HG03442 (cell line): ENCODE results near the gene TMEM151B.
"Not testable (repeated sequence)": the region's sequence is repeated elsewhere in the genome, so short reads cannot be mapped to it uniquely, and the experiment has no call there.

Experiments
- ATAC-seq: cut with Tn5 transposase; IDR thresholded peaks from one replicate; pipeline ENCODE4 v1.9.1; 2021; ENCODE audit warnings: mild to moderate bottlenecking, moderate library complexity; ENCODE audit not compliant: unreplicated experiment

The TMEM151B gene

DNA sequence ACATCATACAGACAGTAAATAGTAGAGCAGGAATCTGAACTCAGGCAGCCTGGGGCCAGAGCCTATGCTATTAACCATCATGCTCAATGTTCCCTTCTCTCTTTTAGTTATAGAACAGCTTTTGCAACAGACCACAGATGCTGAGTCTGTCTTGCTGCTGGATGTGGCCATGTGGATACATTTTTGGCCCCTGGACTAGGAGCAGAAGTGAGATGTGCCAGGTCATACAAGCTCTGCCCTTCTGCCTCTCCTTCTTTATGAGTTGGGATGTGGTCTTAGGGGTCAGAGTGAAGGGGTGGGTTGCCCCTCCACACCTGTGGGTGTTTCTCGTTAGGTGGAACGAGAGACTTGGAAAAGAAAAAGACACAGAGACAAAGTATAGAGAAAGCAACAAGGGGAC lies 57.5 kb downstream of the TMEM151B start:
- no peak for ATAC-seq

DNA sequence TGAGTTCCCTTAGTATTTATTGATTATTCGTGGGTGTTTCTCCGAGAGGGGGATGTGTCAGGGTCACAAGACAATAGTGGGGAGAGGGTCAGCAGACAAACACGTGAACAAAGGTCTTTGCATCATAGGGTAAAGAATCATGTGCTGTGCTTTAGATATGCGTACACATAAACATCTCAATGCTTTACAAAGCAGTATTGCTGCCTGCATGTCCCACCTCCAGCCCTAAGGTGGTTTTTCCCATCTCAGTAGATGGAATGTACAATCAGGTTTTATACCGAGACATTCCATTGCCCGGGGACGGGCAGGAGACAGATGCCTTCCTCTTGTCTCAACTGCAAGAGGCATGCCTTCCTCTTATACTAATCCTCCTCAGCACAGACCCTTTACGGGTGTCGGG lies 58.0 kb downstream of the TMEM151B start:
- not testable (repeated sequence) for ATAC-seq

- no peak for ATAC-seq
Measured at GRCh38 chr6:44329858-44330257, 59.6 kb downstream of the TMEM151B start.

DNA sequence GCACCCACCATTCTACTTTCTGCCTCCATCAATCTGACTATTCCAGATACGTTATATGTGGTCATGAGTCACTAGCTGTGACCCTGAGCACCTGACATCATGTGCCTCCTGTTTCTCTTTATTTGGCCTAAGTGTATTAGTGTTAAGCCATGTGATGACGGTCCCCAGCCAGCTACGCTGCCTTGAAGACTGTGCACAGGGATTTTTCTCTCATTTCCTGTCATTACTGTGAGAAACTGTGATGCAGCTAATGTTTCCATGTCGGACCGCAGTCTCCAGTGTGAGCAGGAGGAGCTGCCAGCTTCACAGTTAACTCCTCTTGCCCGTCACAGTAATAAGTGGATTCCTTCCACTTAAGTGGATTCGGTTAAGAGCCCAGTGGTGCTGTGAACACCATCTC lies 62.3 kb downstream of the TMEM151B start:
- ATAC-seq = no peak

DNA sequence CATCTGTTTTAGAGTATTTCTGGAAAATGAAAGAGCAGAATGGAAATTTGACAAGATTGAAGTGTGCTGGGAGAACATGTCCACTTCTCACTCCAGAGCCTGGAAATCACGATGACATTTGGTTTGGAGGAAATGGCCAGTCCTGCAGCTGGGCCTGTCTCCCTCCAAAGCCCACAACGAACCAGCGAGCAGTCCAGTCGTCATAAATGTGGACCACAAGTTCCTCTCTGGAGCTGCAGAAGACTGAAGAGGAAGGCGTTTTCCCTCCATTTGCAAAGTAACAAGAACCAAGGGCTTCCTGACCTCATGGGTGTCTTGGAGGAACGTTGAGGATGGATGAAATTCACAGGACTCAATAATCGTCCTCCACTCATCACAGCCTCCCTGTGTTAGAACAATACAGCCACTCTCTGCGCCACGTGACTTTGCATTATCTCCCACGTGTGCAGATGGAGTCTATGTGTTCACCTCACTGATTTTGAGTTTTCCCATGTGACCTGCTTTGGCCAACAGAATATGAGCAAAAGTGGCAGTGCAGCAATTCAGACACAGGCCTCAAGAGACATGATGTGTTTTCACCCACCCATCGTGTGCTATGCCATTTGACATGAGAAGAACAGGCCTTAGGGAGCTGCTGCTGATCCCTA lies 63.1 kb downstream of the TMEM151B start:
- no peak for ATAC-seq

DNA sequence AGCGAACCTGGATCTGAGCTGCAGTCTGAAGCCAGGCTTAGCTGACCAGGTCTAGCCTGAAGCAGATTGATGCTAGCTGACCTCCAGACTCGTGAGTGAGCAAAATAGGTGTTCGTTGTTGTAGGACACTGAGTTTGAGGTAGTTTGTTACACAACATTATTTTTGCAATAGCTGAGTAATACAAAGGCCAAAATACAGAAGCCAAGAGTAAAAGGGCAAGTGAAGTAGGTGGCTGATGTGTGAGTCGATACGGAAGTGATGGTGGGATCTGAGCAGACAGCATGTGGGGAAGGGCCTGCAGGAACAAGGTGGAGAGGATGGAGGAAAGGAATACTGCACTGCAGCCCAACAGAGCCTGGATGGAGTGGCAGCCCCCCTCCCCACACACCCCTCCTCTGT lies 63.7 kb downstream of the TMEM151B start:
- no peak for ATAC-seq

DNA sequence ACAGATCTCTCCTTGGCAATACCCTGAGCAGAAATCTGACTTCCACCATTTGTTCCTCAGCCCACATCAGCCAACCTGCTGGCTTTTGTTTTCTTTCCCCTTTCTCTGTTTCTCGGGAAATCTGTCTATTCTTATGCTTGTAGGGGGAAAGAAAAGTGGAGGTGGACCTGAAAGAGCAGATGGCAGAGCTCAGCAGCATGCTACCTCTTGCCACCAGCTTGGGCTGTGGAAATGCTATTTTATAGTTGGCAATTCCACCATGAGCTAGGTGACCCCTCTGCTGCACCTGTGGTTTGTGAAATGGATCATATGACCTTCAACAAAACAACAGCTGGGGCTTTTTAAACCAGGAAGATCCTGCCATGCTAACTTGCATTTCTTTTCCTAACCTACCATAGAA lies 65.4 kb downstream of the TMEM151B start:
- no peak for ATAC-seq

DNA sequence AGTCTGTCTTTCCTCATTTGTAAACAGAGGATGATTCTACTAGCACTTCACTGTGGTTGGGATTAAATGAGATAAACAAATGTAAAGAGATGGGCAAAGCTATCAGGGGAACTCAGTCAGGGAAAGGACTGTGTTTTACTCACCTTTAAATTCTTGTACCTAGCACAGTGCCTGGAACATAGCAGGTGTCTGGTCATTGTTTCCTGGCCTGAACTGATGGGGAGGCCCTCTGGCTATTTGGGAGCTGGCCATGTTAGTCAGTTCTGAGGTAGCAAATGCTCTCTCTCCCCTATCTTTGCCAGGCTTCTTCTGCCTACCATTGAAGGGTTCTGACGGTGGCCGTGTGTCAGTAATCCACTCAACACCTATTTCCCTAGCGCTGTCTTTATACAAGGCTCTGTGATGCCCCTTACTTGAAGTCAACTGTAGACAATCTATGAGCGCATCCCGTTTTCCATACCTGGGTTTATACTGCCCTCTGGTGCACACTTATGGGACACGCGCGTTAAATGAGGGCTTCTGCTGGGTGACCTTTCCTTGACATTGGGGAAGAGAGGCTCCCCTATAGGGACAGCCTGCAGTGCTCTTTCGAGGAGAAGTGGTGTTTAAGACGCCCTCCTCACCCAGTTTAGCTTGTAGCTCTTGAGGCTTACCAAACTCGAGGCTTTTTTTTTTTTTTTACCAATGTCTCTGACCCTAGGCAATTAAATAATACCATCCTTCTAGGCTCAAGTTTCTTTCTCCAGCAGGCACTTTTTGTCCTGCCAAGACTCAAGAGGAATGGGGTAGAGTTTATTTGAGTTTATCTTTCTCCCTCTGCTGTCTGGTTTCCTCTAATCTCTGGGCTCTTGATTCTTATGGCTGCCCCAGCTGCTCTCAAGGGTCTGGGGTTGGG lies 68.2 kb downstream of the TMEM151B start:
- ATAC-seq = no peak

DNA sequence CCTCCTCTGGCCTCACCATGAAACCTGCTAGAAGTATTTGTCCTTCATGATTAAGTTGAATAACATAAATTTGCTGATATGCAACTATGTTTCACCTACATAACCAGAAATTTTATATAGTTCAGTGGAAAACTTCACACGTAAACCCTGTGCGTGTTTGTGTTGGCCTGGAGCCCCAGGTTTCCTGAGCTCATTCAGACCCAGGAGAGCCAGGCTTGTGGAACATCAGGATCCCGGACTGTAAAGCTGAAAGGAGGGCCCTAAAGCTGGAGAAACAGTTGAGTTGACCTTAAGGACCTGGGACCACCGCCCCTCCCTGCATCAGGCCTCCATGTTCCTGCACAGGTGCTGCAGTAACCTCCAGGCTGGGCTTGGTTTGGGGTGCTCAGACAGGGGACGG lies 69.1 kb downstream of the TMEM151B start:
- no peak for ATAC-seq

GRCh38 chr6:44339763-44340625 lies 69.7 kb downstream of the TMEM151B start:
- ATAC-seq = no peak

GRCh38 chr6:44341095-44341890 lies 71.0 kb downstream of the TMEM151B start:
- no peak for ATAC-seq

DNA sequence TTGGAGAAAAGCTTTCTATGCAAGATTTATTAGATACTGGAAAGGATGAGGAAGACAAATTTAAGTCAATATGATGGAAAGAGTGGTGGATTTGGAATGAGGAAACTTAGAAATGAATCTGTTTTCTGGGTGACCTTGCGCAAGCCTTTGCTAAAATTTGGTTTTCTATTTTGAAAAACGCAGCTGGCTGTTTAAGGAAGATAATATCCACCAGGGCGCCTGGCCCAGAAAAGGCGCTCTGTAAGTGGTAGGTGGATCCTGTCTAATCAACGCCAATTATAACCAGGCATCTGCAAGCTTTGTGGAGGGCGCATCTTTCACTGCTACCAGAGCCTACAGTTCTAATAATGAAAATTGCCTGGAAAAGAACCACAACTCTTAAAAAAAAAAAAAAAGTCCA lies 71.8 kb downstream of the TMEM151B start:
- ATAC-seq = no peak

GRCh38 chr6:44342489-44342888 lies 72.2 kb downstream of the TMEM151B start, which contains the start of gene SPATS1:
Gene SPATS1 (plus strand): TSS chr6:44342650. CDS start chr6:44343096, 446 bp downstream.
- ATAC-seq = no peak

DNA sequence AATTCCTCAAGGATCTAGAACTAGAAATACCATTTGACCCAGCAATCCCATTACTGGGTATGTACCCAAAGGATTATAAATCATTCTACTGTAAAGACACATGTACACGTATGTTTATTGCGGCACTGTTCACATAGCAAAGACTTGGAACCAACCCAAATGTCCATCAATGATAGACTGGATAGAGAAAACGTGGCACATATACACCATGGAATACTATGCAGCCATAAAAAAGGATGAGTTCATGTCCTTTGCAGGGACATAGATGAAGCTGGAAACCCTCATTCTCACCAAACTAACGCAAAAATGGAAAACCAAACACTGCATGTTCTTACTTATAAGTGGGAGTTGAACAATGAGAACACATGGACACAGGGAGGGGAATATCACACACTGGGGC lies 76.6 kb downstream of the TMEM151B start:
- ATAC-seq = not testable (repeated sequence)

GRCh38 chr6:44349904-44350649 lies 79.8 kb downstream of the TMEM151B start:
- no peak for ATAC-seq

- ATAC-seq = not testable (repeated sequence)
Measured at GRCh38 chr6:44350650-44350994, 80.4 kb downstream of the TMEM151B start.

DNA sequence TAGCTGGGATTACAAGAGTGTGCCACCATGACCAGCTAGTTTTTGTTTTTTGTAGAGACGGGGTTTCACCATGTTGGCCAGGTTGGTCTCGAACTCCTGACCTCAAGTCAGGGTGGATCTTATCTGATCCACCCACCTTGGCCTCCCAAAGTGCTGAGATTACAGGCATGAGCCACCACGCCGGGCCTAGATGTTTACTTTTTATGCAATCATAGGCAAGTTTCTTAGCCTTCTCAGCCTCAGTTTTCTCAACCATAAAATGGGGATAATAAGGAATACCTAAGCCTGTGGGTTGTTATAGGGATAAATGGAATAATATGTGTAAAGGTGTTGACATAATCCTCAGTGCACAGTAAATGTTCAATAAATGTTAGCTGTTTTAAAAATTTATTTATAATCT lies 82.0 kb downstream of the TMEM151B start:
- ATAC-seq = no peak

DNA sequence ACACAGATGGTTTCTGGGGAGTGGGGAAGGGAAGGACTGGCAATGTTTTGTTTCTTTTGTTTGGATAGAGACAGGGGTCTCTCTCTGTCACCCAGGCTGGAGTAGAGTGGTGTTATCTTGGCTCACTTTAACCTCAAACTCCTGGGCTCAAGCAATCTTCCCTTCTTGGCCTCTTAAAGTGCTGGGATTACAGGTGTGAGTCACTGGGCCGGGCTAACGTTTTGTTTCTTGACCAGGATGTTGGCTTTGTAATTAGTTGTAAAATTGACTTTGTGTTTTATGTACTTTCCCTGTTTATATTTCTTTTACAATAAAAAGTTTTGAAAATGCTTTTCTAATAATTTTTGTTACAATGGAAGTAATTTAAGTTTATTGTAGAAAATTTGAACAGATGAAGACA lies 83.1 kb downstream of the TMEM151B start:
- ATAC-seq = no peak

GRCh38 chr6:44355640-44356039 lies 85.4 kb downstream of the TMEM151B start:
- no peak for ATAC-seq

GRCh38 chr6:44356487-44356886 lies 86.2 kb downstream of the TMEM151B start:
- no peak for ATAC-seq
